Endometrium (tissue), 2 donors: ENCODE data around the gene PGAP3.

Source experiments
- FAIRE-seq: peaks from 2 replicates; lab custom pipeline; 2012; peaks lifted over from hg19 to GRCh38; lab: Jason Lieb, UNC
- donor health status: control.
- donor health status: control.

PGAP3 gene

DNA sequence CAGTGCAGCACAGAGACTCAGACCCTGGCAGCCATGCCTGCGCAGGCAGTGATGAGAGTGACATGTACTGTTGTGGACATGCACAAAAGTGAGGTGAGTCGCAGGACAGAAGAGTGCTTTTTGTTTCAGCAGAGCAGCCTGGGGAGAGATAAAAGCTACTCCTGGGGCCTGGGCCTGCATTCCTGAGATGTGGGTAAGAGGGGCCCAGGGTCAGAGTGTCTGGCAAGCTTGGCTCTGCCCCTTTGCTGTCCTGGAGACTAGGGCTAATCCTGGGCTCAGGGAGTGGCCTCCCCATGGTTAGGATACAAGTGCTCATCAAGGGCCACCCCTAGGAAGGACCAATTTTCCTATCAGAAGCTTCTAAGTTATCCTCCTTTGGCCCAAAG, 7.2 kb upstream of the PGAP3 start:
- FAIRE-seq = no peak

- FAIRE-seq = no peak
Measured at GRCh38 chr17:39694593-39694992, 6.7 kb upstream of the PGAP3 start.

DNA sequence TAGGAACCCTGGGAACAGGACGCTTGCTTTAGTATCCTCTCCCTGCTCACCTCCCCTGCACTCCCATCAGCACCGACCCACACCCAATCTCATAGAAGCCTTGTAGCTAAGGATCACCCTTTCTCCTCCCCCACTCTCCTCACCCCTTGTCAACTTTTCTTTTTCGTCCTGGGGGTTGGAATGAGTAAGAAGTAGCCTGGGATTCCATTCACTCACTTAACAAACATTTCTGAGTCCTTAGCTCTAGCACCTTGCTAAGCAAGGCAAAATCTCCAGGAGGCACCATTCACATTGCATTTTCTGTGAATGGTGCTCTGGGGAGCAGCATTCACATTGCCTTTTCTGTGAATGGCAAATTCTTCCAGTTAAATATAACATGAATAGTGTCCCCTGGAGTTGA, 1.1 kb upstream of the PGAP3 start:
- no peak for FAIRE-seq

DNA sequence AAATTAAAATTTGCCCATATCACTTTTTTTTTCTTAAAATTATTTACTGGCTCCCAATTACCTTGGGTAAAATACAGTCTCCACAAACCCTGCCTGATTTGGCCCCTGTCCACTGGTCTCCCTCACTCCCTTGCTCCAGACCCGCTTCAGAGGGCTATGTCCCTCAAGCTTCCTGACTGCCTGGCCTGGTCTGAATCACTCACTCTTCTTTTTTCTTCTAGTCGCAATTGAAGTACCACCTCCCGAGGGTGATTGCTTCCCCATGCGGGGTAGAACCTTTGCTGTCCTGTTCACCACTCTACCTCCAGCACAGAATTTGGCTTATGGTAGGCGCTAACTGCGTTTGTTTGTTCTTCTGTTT, 598 bp upstream of the PGAP3 start:
- no peak for FAIRE-seq

- FAIRE-seq = no peak
Measured at GRCh38 chr17:39687101-39687545, 734 bp downstream of the PGAP3 start.

- FAIRE-seq = no peak
Measured at GRCh38 chr17:39684369-39685192, 3.3 kb downstream of the PGAP3 start.

DNA sequence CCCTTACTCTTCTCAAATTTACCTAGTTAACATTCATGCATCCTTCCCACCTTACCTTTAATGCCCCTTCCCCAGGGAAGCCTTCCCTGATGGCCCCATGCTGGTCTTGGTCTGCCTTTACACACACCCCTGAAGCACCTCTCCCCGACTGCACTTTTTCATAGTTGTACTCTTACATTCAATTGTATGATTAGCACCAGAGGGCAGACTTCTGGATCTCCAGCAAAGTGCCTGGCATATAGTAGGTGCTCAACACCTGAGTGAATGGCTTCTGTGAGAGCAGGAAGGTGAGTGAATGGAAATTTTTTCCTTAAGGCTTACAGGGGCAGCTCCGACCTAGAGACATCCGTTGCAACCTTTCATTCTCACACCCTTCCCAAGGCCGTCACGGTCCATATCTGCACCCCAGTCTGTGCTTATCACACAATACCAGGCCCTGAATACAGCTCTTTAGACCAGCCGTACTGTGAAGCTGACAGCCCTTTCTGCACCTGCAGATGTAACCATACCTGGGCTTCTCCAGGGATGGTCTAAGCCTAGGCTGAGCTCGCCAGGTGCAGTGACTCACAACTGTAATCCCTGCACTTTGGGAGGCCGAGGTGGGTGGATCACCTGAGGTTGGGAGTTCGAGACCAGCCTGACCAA, 4.4 kb downstream of the PGAP3 start:
- FAIRE-seq = no peak

- FAIRE-seq = no peak
Measured at GRCh38 chr17:39679521-39680192, 8.2 kb downstream of the PGAP3 start.

GRCh38 chr17:39678340-39679116, 9.3 kb downstream of the PGAP3 start:
- no peak for FAIRE-seq

- FAIRE-seq = no peak
Measured at GRCh38 chr17:39677542-39678339, 10.1 kb downstream of the PGAP3 start.

DNA sequence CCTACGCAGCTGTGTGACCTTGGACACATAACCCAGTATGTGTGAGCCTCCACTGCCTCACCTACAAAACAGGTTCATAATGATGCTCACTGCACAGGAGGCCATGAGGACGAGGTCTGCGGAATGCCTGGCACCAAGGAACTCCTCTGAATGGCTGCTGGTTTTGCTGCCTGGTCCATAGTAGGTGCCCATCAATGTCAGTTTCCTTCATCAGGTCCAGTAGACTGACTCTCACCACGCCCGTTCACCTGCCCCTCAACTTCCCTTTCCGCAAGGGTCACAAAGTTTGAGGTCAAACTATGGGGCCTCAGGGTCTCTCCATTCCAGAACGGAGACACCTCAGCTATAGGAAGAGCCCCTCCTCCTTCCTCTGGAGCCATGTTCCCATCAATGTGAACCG, 10.8 kb downstream of the PGAP3 start:
- no peak for FAIRE-seq

- no peak for FAIRE-seq
Measured at GRCh38 chr17:39676198-39676819, 11.5 kb downstream of the PGAP3 start.

GRCh38 chr17:39675390-39676082, 12.3 kb downstream of the PGAP3 start:
- FAIRE-seq = no peak

- no peak for FAIRE-seq
Measured at GRCh38 chr17:39674702-39675389, 13.0 kb downstream of the PGAP3 start.

DNA sequence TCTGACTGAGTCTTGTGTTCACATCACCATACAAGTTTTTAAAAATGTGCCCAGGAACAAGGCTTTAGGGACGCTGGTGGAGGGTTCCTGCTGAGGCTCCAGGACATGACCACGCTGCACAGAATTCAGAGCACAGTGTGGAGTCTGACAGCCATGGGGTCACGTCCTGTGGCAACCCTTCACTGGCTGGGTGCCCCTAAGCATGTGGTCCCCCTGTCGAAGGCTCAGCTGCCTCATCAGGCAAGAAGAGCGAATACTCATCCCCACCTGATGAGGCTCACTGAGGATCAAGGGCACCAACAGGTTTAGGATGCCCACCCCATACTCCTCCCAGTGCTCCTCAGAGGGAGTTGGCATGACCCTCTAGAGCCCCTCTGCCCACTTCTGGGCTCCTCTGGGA, 13.7 kb downstream of the PGAP3 start:
- no peak for FAIRE-seq

GRCh38 chr17:39673335-39674081, 14.3 kb downstream of the PGAP3 start:
- no peak for FAIRE-seq

DNA sequence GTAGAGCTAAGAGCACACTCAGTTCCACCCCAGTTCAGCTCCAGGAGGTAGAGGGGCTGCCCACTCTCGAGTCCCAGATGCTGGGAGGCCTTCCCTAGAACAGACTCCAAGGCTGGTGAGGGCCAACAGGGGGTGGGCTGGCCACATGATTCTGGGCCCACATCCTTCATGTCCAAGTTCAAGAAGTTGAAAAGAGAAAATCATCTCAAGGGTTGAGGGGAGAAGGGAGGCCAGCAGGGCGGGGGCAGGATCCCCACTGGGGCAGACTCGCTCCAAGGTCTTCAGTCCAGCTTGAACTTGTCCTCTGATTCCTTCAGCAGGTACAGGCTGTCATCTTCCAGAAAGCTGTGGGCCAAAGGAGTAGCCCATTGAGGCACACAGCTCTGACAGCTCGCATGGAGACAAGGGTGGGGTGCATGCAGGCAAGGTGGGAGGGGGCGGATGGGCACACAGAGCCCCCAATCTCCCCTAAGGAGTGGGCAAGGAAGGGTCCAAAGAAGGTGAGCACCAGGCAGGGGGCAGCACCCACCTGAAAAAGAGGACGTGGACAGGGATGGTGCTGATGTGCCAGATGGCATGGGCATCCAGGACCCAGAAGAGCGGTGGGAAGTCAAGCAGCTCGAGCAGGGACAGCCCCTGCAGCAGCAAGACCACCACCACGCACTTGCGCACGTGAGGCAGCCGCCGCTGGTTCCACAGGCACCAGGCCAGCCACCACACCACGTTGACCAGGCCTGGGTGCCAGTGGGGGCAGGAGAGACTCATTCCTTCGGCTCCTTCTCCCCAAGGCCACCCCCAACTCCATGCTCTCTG, 15.1 kb downstream of the PGAP3 start:
- no peak for FAIRE-seq
